Aorta (tissue), 5 donors: ENCODE data around the gene TTLL13. TPM values are rescaled to one million over a fixed set of nuclear protein-coding genes. Genes with fewer than 3 reads are reported as not detected.
"Not testable (repeated sequence)": the region's sequence is repeated elsewhere in the genome, so short reads cannot be mapped to it uniquely, and the experiment has no call there.

Experiments
- ATAC-seq: fragments of 200-7000 bp; cut with Tn5 transposase; one replicate; pipeline ENCODE4 v1.9.1; 2022; ENCODE audit warnings: moderate library complexity; ENCODE audit not compliant: low FRiP score
- DNase-seq, 2 donors: peaks; one replicate each; pipeline ENCODE4 v3.0.0-alpha.2; 2020
- H3K27ac ChIP-seq, 2 donors: one replicate each; pipeline ENCODE4 v1.5.1; 2013; ENCODE audit warnings: low read length in 2 of 2, mild to moderate bottlenecking in 2 of 2, moderate library complexity in 2 of 2, control low read depth in 1 of 2, inconsistent platforms in 1 of 2, low read depth in 1 of 2
- H3K27me3 ChIP-seq, 2 donors: one replicate each; pipeline ENCODE4 v1.6.1; 2013; ENCODE audit warnings: control low read depth in 1 of 2, low read length in 1 of 2, mild to moderate bottlenecking in 1 of 2, moderate library complexity in 1 of 2; ENCODE audit not compliant: insufficient read depth in 2 of 2, control insufficient read depth in 1 of 2
- H3K36me3 ChIP-seq, 2 donors: one replicate each; pipeline ENCODE4 v1.6.1; 2013; ENCODE audit warnings: control low read depth in 1 of 2, low read length in 1 of 2, mild to moderate bottlenecking in 1 of 2; ENCODE audit not compliant: insufficient read depth in 2 of 2, control insufficient read depth in 1 of 2
- H3K4me1 ChIP-seq, 2 donors: one replicate each; pipeline ENCODE4 v1.6.1; 2013; ENCODE audit warnings: low read length in 2 of 2, control low read depth in 1 of 2, mild to moderate bottlenecking in 1 of 2, moderate library complexity in 1 of 2; ENCODE audit not compliant: insufficient read depth in 2 of 2, control insufficient read depth in 1 of 2
- H3K4me3 ChIP-seq, 2 donors: one replicate each; pipeline ENCODE4 v1.5.1; 2013; ENCODE audit warnings: low read length in 2 of 2, control low read depth in 1 of 2, mild to moderate bottlenecking in 1 of 2
- H3K9me3 ChIP-seq: one replicate; pipeline ENCODE4 v1.6.1; 2013; ENCODE audit warnings: mild to moderate bottlenecking, low read length; ENCODE audit not compliant: control insufficient read depth
- WGBS, 2 donors: extraction: QIAGEN DNeasy Blood & Tissue Kit; methylation state at CpG; one replicate each; pipeline ENCODE4 v1.1.7; 2013; 5-methylcytosine and 5-hydroxymethylcytosine counted together
- intact Hi-C, 2 donors: fragments of 100-400 bp; cut with DNase I; formaldehyde crosslinking; loops; one replicate each; pipeline versions ENCODE4 v1.14.2 to v1.15.0; 2022
- polyA plus RNA-seq, 2 donors: library from polyadenylated mRNA; stranded (reverse); fragments of 200-250 nt; gene quantifications; one replicate each; pipeline ENCODE4 v1.2.3, GENCODE V29; 2013
- total RNA-seq, 2 donors: library from RNA; stranded (reverse); fragmentation: NEBNext Ultra II Directional; extraction: Animal tissue kit (Norgen Biotek cat#: 25700); gene quantifications; one replicate each; pipeline ENCODE4 v1.2.1, GENCODE V29; 2021
- donor health status: healthy with polysubstance abuse.
- donor health status: Bipolar disorder and iron deficiency.
- donor health status: DM: no; HTN: no; CAD: no.
- donor health status: DM: no; HTN: no; CAD: no.
- donor health status: DM: yes; HTN: yes; CAD: no.

Gene TTLL13
- total and polyA plus RNA-seq, 4 donors: not detected

DNA sequence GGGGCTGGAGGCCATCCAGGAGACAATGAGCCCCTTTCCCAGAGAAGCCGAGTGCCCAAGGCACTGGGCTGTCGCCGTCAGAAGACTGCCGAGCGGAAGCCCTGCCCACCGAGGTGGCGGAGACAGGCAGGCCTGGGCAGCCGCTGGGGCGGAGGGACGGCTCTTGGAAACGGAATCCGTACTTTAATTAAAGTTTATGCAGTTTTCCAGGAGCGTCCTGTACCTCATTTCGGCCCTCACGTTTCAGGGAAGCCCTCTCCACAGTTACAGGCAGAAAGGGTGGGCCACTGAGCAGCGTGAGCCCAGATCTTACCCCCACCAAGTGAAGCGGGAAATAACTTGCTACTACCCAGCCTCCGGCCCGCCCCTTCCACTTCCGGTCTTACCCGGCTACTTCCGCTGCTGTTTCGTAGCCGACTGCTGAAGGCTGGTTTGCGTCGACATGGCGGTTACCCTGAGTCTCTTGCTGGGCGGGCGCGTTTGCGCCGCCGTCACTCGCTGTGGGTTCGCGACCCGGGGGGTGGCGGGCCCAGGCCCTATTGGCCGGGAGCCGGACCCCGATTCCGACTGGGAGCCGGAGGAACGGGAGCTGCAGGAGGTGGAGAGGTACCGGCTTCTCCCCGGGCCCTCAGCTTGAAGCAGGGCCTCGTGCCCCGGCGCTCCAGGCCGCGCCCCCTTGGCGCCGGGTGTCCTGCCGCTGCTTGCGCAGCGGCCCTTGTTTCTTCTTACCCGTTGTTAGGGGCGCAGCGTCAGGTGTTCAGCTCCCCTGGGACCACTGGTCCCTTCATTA is 16.1 kb downstream of the TTLL13 start, which contains the start of gene NGRN:
NGRN (plus strand) TSS at position 402 of the 790 bp plus-strand sequence; CDS start at position 443, 41 bp downstream.
- ATAC-seq (peak; percentile 97), DNase-seq (peak; percentile 95 to 97)
- intact Hi-C loops: loop anchor here in 1 of 2 donors (5.0 kb wide), 1 partner anchor 33 kb away; the partner anchor contains the start of genes CIB1 and GDPGP1
- Histone ChIP-seq H3K4me3 (peak within 1 kb of the TSS; percentile 80 to 81), H3K36me3 (peaks cover 2 to 4% of the 10 kb centered on the region in 2 donors), H3K9me3 (no peaks in the 10 kb centered on the region), H3K27me3 (no peaks in the 10 kb centered on the region), H3K27ac (peak within 1 kb of the TSS; percentile 84 to 91), H3K4me1 (no peaks in the 10 kb centered on the region)
- WGBS, 2 donors: 0% methylated on average over 56 to 59 of the region's 59 CpGs

- H3K9me3 ChIP-seq: no peaks in the 10 kb centered on the region
- peaks cover 3 to 5% of the 10 kb centered on the region in 2 donors for H3K36me3 ChIP-seq
- WGBS, 2 donors: 0% methylated on average over 16 of the region's 16 CpGs
- H3K4me3 ChIP-seq: peak overlapping the region; percentile 80 to 81
- ATAC-seq (peak; percentile 31), DNase-seq (peak; percentile 68 to 75)
- H3K27ac ChIP-seq: peak overlapping the region; percentile 82 to 91
- no peaks in the 10 kb centered on the region for H3K27me3 ChIP-seq
- no peaks in the 10 kb centered on the region for H3K4me1 ChIP-seq
- intact Hi-C loops: loop anchor here in 1 of 2 donors (5.0 kb wide), 1 partner anchor 34 kb away; the partner anchor contains the start of genes CIB1 and GDPGP1
Observed at GRCh38 chr15:90266061-90266431, 16.7 kb downstream of the TTLL13 start.

GRCh38 chr15:90266485-90266884 is 17.1 kb downstream of the TTLL13 start:
- no peak for DNase-seq
- no peak for ATAC-seq
- peaks cover 4 to 5% of the 10 kb centered on the region in 2 donors for H3K36me3 ChIP-seq
- no peaks in the 10 kb centered on the region for H3K9me3 ChIP-seq
- H3K4me1 ChIP-seq: no peaks in the 10 kb centered on the region
- H3K27ac ChIP-seq: no peak overlapping the region
- H3K4me3 ChIP-seq: peak overlapping the region; percentile 80 to 81
- no peaks in the 10 kb centered on the region for H3K27me3 ChIP-seq
- 4 to 6% methylated on average over 15 of the region's 15 CpGs for WGBS, 2 donors
- intact Hi-C loops: loop anchor here in 1 of 2 donors (5.0 kb wide), 1 partner anchor 34 kb away; the partner anchor contains the start of genes CIB1 and GDPGP1

- H3K4me3 ChIP-seq: no peak overlapping the region
- intact Hi-C loops: loop anchor here in 1 of 2 donors (5.0 kb wide), 1 partner anchor 36 kb away; the partner anchor contains the start of genes CIB1 and GDPGP1
- DNase-seq (no peak), ATAC-seq (no peak)
- no peaks in the 10 kb centered on the region for H3K9me3 ChIP-seq
- H3K4me1 ChIP-seq: no peaks in the 10 kb centered on the region
- no peaks in the 10 kb centered on the region for H3K27me3 ChIP-seq
- H3K27ac ChIP-seq: no peak overlapping the region
- 36 to 43% methylated on average over 1 of the region's 1 CpG for WGBS, 2 donors
- peaks cover 6% of the 10 kb centered on the region in 2 donors for H3K36me3 ChIP-seq
Observed at GRCh38 chr15:90268415-90268814, 19.1 kb downstream of the TTLL13 start.

- DNase-seq: no peak
- intact Hi-C loops: no loop called here
- Histone ChIP-seq H3K36me3 (peaks cover 6 to 8% of the 10 kb centered on the region in 2 donors), H3K4me1 (no peaks in the 10 kb centered on the region), H3K27me3 (no peaks in the 10 kb centered on the region), H3K4me3 (no peak overlapping the region), H3K27ac (no peak overlapping the region), H3K9me3 (no peaks in the 10 kb centered on the region)
- ATAC-seq: no peak
- WGBS, 2 donors: 87 to 90% methylated on average over 10 of the region's 10 CpGs
Observed at GRCh38 chr15:90270502-90271150, 21.3 kb downstream of the TTLL13 start.

DNA sequence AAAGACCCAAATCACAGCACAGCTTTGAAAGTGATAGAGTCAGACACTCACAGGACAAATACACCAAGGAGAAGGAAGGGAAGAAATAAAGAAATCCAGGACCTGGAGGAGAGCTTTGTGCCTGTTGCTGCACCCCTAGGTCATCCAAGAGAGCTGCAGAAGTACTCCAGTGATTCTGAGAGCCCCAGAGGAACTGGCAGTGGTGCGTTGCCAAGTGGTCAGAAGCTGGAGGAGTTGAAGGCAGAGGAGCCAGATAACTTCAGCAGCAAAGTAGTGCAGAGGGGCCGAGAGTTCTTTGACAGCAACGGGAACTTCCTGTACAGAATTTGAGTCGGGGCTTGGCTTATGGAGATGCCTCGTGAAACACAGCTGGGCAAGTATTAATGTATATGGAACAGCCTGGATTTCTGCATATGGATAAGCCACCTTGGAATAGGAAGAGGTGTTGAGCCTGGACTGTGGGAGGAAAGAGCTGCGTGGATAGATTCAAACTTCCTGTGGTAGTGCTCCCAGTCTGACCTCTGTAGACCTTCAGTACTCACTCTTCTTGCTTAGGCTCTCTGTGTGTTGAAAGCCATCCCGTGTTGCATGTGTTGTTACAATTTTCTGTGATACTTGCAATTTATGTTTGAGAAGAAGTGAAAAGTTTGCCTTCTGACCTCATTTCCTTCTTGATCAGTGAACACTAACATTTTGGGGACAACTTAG is 22.3 kb downstream of the TTLL13 start:
- intact Hi-C loops: no loop called here
- ATAC-seq: no peak
- peaks cover 6 to 8% of the 10 kb centered on the region in 2 donors for H3K36me3 ChIP-seq

DNA sequence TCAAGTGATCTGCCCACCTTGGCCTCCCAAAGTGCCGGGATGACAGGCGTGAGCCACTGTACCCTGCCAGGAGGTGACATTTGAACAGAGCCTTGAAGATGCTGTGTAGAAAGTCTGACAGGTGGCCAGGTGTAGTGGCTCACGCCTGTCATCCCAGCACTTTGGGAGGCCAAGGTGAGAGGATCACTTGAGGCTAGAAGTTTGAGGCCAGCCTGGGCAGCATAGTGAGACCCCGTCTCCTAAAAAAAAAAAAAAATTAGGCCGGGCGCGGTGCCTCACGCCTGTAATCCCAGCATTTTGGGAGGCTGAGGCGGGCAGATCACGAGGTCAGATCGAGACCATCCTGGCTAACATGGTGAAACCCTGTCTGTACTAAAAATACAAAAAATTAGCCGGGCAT is 29.1 kb downstream of the TTLL13 start:
- whole genome bisulfite sequencing, 2 donors: 98% methylated on average over 12 of the region's 12 CpGs
- DNase-seq, ATAC-seq, H3K36me3 ChIP-seq, H3K4me3 ChIP-seq, H3K27me3 ChIP-seq, intact Hi-C loops, H3K27ac ChIP-seq, H3K9me3 ChIP-seq, H3K4me1 ChIP-seq: not testable (repeated sequence)

More for the DNA sequence above, 22.3 kb downstream of the TTLL13 start:
- Histone ChIP-seq H3K9me3 (no peaks in the 10 kb centered on the region), H3K27me3 (no peaks in the 10 kb centered on the region), H3K4me1 (no peaks in the 10 kb centered on the region), H3K27ac (no peak overlapping the region), H3K4me3 (no peak overlapping the region)
- no peak for DNase-seq
- 67 to 74% methylated on average over 7 of the region's 7 CpGs for WGBS, 2 donors

- H3K27me3 ChIP-seq, H3K9me3 ChIP-seq, intact Hi-C loops, H3K27ac ChIP-seq, H3K4me3 ChIP-seq, DNase-seq, H3K36me3 ChIP-seq, H3K4me1 ChIP-seq, ATAC-seq: not testable (repeated sequence)
- 87 to 88% methylated on average over 5 of the region's 5 CpGs for WGBS, 2 donors
Observed at GRCh38 chr15:90280743-90281142, 31.4 kb downstream of the TTLL13 start.
